CD4-positive, alpha-beta T cell (primary cell): Measurements from ENCODE around the gene R3HDM2. TPM values are rescaled to one million over a fixed set of nuclear protein-coding genes. Genes with fewer than 3 reads are reported as not detected.

ENCODE experiments used
- ATAC-seq: fragments of 200-7000 bp; cut with Tn5 transposase; one replicate; pipeline ENCODE4 v1.10.0; 2022; ENCODE audit warnings: mild to moderate bottlenecking; ENCODE audit not compliant: poor library complexity
- CTCF ChIA-PET: fragments of 350-600 bp; sonication (Branson Sonifier 250); formaldehyde crosslinking; loops from one replicate; lab custom pipeline; 2021; ENCODE audit warnings: antibody characterized with exemption, inconsistent platforms; lab: Charles Lee
- POLR2A ChIA-PET: fragments of 350-600 bp; sonication (Branson Sonifier 250); formaldehyde crosslinking; loops from one replicate; lab custom pipeline; 2021; ENCODE audit warnings: antibody characterized with exemption, inconsistent platforms; lab: Charles Lee
- DNase-seq, 14 experiments: peaks; one replicate each; pipeline ENCODE4 v3.0.0-alpha.2; 2013 to 2020; ENCODE audit warnings: mixed read lengths in 2 of 14
- H3K27ac ChIP-seq, 2 donors: one replicate each; pipeline versions ENCODE4 v1.5.1 to v1.7.0; 2013; ENCODE audit warnings: low read length in 2 of 2, low read depth in 1 of 2, mild to moderate bottlenecking in 1 of 2
- H3K27me3 ChIP-seq, 2 experiments: 1 replicate in 1 of 2; 2 replicates in 1 of 2; pipeline versions ENCODE4 v1.6.1 to v1.7.0; 2013; ENCODE audit warnings: low read length in 2 of 2, control low read depth in 1 of 2, mild to moderate bottlenecking in 1 of 2, moderate library complexity in 1 of 2; ENCODE audit not compliant: insufficient read depth in 2 of 2, control insufficient read depth in 1 of 2
- H3K36me3 ChIP-seq: one replicate; pipeline ENCODE4 v1.6.1; 2013; ENCODE audit warnings: low read length, control low read depth; ENCODE audit not compliant: insufficient read depth
- H3K4me1 ChIP-seq: one replicate; pipeline ENCODE4 v1.6.1; 2013; ENCODE audit warnings: low read length, control low read depth; ENCODE audit not compliant: insufficient read depth
- H3K4me3 ChIP-seq: one replicate; pipeline ENCODE4 v1.5.1; 2013; ENCODE audit warnings: mild to moderate bottlenecking, low read length, moderate library complexity
- H3K9me3 ChIP-seq, 2 experiments: 1 replicate in 1 of 2; 2 replicates in 1 of 2; pipeline versions ENCODE4 v1.6.1 to v1.7.0; 2013; ENCODE audit warnings: low read length in 2 of 2, mild to moderate bottlenecking in 2 of 2, control low read depth in 1 of 2, moderate library complexity in 1 of 2; ENCODE audit not compliant: control insufficient read depth in 1 of 2, insufficient read depth in 1 of 2
- H3K27ac Mint-ChIP-seq: one replicate; pipeline ENCODE4 v1.8.0; 2020; ENCODE audit warnings: mixed read lengths
- H3K27me3 Mint-ChIP-seq: one replicate; pipeline ENCODE4 v1.8.0; 2021; ENCODE audit warnings: mixed read lengths
- H3K36me3 Mint-ChIP-seq: one replicate; pipeline ENCODE4 v1.8.0; 2021; ENCODE audit warnings: low read depth, mixed read lengths
- H3K4me1 Mint-ChIP-seq: one replicate; pipeline ENCODE4 v1.8.0; 2021; ENCODE audit warnings: low read depth, mixed read lengths
- H3K4me3 Mint-ChIP-seq: one replicate; pipeline ENCODE4 v1.8.0; 2020; ENCODE audit warnings: mild to moderate bottlenecking, mixed read lengths
- H3K9me3 Mint-ChIP-seq: one replicate; pipeline ENCODE4 v1.8.0; 2020; ENCODE audit warnings: mixed read lengths
- CTCF ChIP-seq: fragments of 200-600 bp; IDR thresholded peaks from one replicate; pipeline ENCODE4 v1.8.0; 2022; ENCODE audit warnings: antibody characterized with exemption, mild to moderate bottlenecking
- intact Hi-C, 2 experiments: fragments of 100-400 bp; cut with DNase I in 1 of 2; cut with micrococcal nuclease in 1 of 2; formaldehyde crosslinking; loops; one replicate each; pipeline versions ENCODE4 v1.15.1 to v1.9.0; 2023 to 2025; cut with DNase I, micrococcal nuclease
- total RNA-seq, 174 experiments: library from RNA in 2 of 174; stranded (reverse) in 2 of 174; gene quantifications; one replicate each; pipeline ENCODE4 v1.2.3 and lab custom pipeline; 2021 to 2026

Gene R3HDM2
- total RNA-seq, 2 experiments from 2014 or later, result 106 to 115 TPM

DNA sequence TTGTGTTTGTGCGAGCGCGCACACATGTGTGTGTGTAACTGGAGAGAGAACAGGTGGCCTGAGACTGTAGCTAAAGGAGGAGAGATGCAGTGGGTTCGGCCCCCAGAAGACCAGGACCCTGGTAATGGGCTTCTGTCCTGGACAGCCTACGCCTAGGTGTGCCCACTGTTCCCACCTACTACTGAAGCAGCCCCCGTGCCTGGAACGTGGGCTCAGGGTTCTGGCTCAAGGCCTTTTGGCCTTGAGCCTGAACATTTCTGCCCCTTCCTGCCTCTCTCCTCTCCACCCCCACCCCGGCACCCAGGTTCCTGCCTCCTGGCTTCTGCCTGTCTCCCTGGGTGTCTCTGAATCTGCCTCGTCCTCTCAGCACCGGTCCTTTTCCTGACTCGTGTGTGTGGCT, 215.8 kb downstream of the R3HDM2 start:
- Histone ChIP-seq H3K9me3 (peaks cover 0 to 21% of the 10 kb centered on the region in 2 experiments), H3K4me3 (no peak overlapping the region), H3K27ac (no peak overlapping the region), H3K27me3 (peaks cover 56 to 63% of the 10 kb centered on the region in 2 experiments), H3K36me3 (no peaks in the 10 kb centered on the region), H3K4me1 (peaks cover 54% of the 10 kb centered on the region)
- H3K9me3 Mint-ChIP-seq, result no peaks in the 10 kb centered on the region
- DNase-seq, result no peak
- H3K27me3 Mint-ChIP-seq, result peaks cover 62% of the 10 kb centered on the region
- H3K27ac Mint-ChIP-seq, result no peak overlapping the region
- no peak for ATAC-seq
- TF ChIP-seq CTCF, result no peak
- no peaks in the 10 kb centered on the region for H3K36me3 Mint-ChIP-seq
- intact Hi-C loops, result no loop called here
- H3K4me1 Mint-ChIP-seq, result peaks cover 54% of the 10 kb centered on the region
- ChIA-PET POLR2A (interaction anchor here (1.6 to 3.2 kb wide), 2 partner anchors 15 to 103 kb away, joined by 3 to 11 read pairs; partner anchors contain the start of gene SHMT2), CTCF (interaction anchor here (1.8 to 7.9 kb wide), 3 partner anchors 11 to 27 kb away, joined by 12 to 225 read pairs (median 24); partner anchors contain the start of gene SHMT2)
- H3K4me3 Mint-ChIP-seq, result peak overlapping the region; percentile 69

GRCh38 chr12:57214398-57214781, 216.5 kb downstream of the R3HDM2 start:
- peaks cover 55% of the 10 kb centered on the region for H3K27me3 Mint-ChIP-seq
- peak overlapping the region; percentile 61 for H3K4me3 Mint-ChIP-seq
- peak; percentile 46 to 85 (median 60) for DNase-seq
- TF ChIP-seq CTCF, result peak; percentile 73
- peak; percentile 52 for ATAC-seq
- Histone ChIP-seq H3K27ac (no peak overlapping the region), H3K36me3 (no peaks in the 10 kb centered on the region), H3K27me3 (peaks cover 51 to 56% of the 10 kb centered on the region in 2 experiments), H3K4me3 (no peak overlapping the region), H3K9me3 (peaks cover 0 to 18% of the 10 kb centered on the region in 2 experiments), H3K4me1 (peaks cover 51% of the 10 kb centered on the region)
- POLR2A ChIA-PET, result interaction anchor here (1.2 to 3.2 kb wide), 5 partner anchors 15 to 102 kb away, joined by 3 to 20 read pairs (median 11); partner anchors contain the start of gene SHMT2
- CTCF ChIA-PET, result interaction anchor here (1.3 to 7.9 kb wide), 6 partner anchors 8 to 145 kb away, joined by 3 to 225 read pairs (median 10); partner anchors contain the start of gene SHMT2
- no peaks in the 10 kb centered on the region for H3K36me3 Mint-ChIP-seq
- no peaks in the 10 kb centered on the region for H3K9me3 Mint-ChIP-seq
- peaks cover 49% of the 10 kb centered on the region for H3K4me1 Mint-ChIP-seq
- intact Hi-C loops, result loop anchor here in 1 of 2 experiments (1.0 kb wide), 1 partner anchor 29 kb away; no protein-coding TSS in a partner anchor
- H3K27ac Mint-ChIP-seq, result no peak overlapping the region

DNA sequence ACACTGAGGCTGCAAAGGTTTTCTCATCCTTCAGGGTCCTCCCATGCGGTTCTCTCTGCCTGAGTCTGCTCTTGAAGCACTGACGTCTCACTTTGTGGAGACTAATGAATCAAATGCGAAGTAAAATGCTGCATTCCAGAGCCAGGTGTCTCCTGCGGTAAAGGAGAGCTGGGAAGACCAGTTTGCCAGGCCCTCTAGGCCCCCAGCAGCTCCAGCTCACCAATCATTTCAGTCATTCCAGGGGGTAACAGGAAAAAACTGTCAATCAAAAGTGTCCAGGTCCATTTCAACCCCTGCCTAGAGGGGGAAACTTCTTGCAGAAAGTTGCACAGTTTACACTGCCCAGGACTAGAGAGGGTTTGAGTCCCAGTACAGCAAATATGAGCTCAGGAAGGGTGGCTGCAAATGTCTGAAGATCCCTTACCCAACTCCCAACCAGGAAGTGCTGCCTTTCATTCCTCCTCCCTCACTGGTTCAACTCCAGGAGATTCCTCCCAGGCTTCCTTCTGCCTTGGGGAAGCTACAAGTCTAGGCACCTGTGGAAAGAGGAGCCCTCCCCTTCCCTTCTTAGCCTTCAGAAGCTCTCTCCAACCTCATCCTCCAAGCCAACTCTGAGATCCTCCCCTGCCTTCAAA, 217.0 kb downstream of the R3HDM2 start:
- Mint-ChIP-seq H3K9me3 (no peaks in the 10 kb centered on the region), H3K4me1 (peaks cover 47% of the 10 kb centered on the region), H3K27ac (no peak overlapping the region), H3K36me3 (no peaks in the 10 kb centered on the region), H3K27me3 (peaks cover 50% of the 10 kb centered on the region), H3K4me3 (peak overlapping the region; percentile 61)
- DNase-seq (no peak), ATAC-seq (no peak)
- Histone ChIP-seq H3K9me3 (peaks cover 0 to 14% of the 10 kb centered on the region in 2 experiments), H3K4me3 (no peak overlapping the region), H3K4me1 (peaks cover 51% of the 10 kb centered on the region), H3K36me3 (no peaks in the 10 kb centered on the region), H3K27me3 (peaks cover 46 to 51% of the 10 kb centered on the region in 2 experiments), H3K27ac (no peak overlapping the region)
- CTCF ChIA-PET, result interaction anchor here (0.7 to 7.9 kb wide), 11 partner anchors 9 to 152 kb away, joined by 3 to 225 read pairs (median 5); partner anchors contain the start of gene SHMT2
- POLR2A ChIA-PET, result interaction anchor here (0.6 to 3.2 kb wide), 8 partner anchors 14 to 165 kb away, joined by 3 to 20 read pairs (median 3); partner anchors contain the start of gene SHMT2
- no peak for TF ChIP-seq CTCF
- intact Hi-C loops, result loop anchor here (1.0 kb wide), 3 partner anchors 25 to 248 kb away; no protein-coding TSS in a partner anchor
